OCI-LY7 (cell line): ENCODE results near the gene SAXO2.
"Not testable (repeated sequence)": the region's sequence is repeated elsewhere in the genome, so short reads cannot be mapped to it uniquely, and the experiment has no call there.

Experiments used
- CTCF ChIP-seq: fragments of 200-600 bp; sonication (generic); conservative IDR thresholded peaks from 2 replicates; pipeline ENCODE4 v1.5.1; 2014; ENCODE audit warnings: mild to moderate bottlenecking, antibody characterized with exemption, low read length, moderate library complexity, mixed read lengths
- EZH2phosphoT487 ChIP-seq: fragments of 200-600 bp; sonication (generic); IDR thresholded peaks from 2 replicates; pipeline ENCODE4 v1.6.1; 2018; ENCODE audit warnings: low read depth, borderline replicate concordance, mild to moderate bottlenecking, mixed run types, antibody characterized with exemption, low read length, moderate library complexity, mixed read lengths

- not testable (repeated sequence) for TF ChIP-seq CTCF, EZH2phosphoT487
Measured at GRCh38 chr15:82245956-82246355, 16.7 kb upstream of the SAXO2 start.
